Occipital lobe (tissue), 2 donors: ENCODE results near the gene EYS. TPM values are rescaled to one million over a fixed set of nuclear protein-coding genes. Genes with fewer than 3 reads are reported as not detected.
"Not testable (repeated sequence)": the region's sequence is repeated elsewhere in the genome, so short reads cannot be mapped to it uniquely, and the experiment has no call there.

Experiments
- DNase-seq: peaks from one replicate; lab custom pipeline; 2025; lab: John Stamatoyannopoulos, UW
- total RNA-seq: library from RNA; depleted of rRNA; stranded (reverse); fragments of >200 nt; gene quantifications from one replicate; pipeline ENCODE4 v1.2.3, GENCODE V29; 2014

The EYS gene
- total RNA-seq, 1 donor from 2014 or later = 0.78 TPM

- no peak for DNase-seq
These were observed 238.7 kb downstream of the EYS start for GRCh38 chr6:65468307-65468706.

- DNase-seq = no peak
These were observed 245.9 kb downstream of the EYS start for GRCh38 chr6:65461121-65461520.

GRCh38 chr6:65452333-65452732, 254.7 kb downstream of the EYS start:
- DNase-seq = no peak

GRCh38 chr6:65450451-65450850, 256.6 kb downstream of the EYS start:
- no peak for DNase-seq

- DNase-seq = no peak
These were observed 257.1 kb downstream of the EYS start for GRCh38 chr6:65449926-65450325.

GRCh38 chr6:65448866-65449265, 258.2 kb downstream of the EYS start:
- no peak for DNase-seq

- no peak for DNase-seq
These were observed 270.7 kb downstream of the EYS start for GRCh38 chr6:65436281-65436680.

- DNase-seq = no peak
These were observed 290.4 kb downstream of the EYS start for GRCh38 chr6:65416621-65417020.

GRCh38 chr6:65410309-65410708, 296.7 kb downstream of the EYS start:
- DNase-seq = no peak

- DNase-seq = no peak
These were observed 304.5 kb downstream of the EYS start for GRCh38 chr6:65402564-65402963.

- no peak for DNase-seq
These were observed 307.5 kb downstream of the EYS start for GRCh38 chr6:65399355-65400084.

GRCh38 chr6:65398851-65399250, 308.2 kb downstream of the EYS start:
- DNase-seq = no peak

- no peak for DNase-seq
These were observed 356.5 kb downstream of the EYS start for GRCh38 chr6:65350530-65350929.

GRCh38 chr6:65302655-65303054, 404.4 kb downstream of the EYS start:
- DNase-seq = not testable (repeated sequence)

GRCh38 chr6:65299236-65299635, 407.8 kb downstream of the EYS start:
- DNase-seq = no peak

GRCh38 chr6:65295812-65296211, 411.2 kb downstream of the EYS start:
- DNase-seq = no peak

- DNase-seq = no peak
These were observed 417.5 kb downstream of the EYS start for GRCh38 chr6:65289491-65289890.

GRCh38 chr6:65285275-65285674, 421.8 kb downstream of the EYS start:
- no peak for DNase-seq

GRCh38 chr6:65280060-65280459, 427.0 kb downstream of the EYS start:
- DNase-seq = no peak

GRCh38 chr6:65262241-65262640, 444.8 kb downstream of the EYS start:
- no peak for DNase-seq

GRCh38 chr6:65259982-65260381, 447.0 kb downstream of the EYS start:
- no peak for DNase-seq

GRCh38 chr6:65259059-65259458, 448.0 kb downstream of the EYS start:
- no peak for DNase-seq

GRCh38 chr6:65253041-65253440, 454.0 kb downstream of the EYS start:
- DNase-seq = no peak

GRCh38 chr6:65248101-65248610, 458.9 kb downstream of the EYS start:
- no peak for DNase-seq
